Measurements from ENCODE around the gene TSPAN17. TPM values are rescaled to one million over a fixed set of nuclear protein-coding genes. Genes with fewer than 3 reads are reported as not detected.
"Not testable (repeated sequence)": the region's sequence is repeated elsewhere in the genome, so short reads cannot be mapped to it uniquely, and the experiment has no call there.

The TSPAN17 gene
- polyA plus RNA-seq, 2 of the 4 experiments (the other 2 are of a cell fraction), result 35.6 to 47.4 TPM

DNA sequence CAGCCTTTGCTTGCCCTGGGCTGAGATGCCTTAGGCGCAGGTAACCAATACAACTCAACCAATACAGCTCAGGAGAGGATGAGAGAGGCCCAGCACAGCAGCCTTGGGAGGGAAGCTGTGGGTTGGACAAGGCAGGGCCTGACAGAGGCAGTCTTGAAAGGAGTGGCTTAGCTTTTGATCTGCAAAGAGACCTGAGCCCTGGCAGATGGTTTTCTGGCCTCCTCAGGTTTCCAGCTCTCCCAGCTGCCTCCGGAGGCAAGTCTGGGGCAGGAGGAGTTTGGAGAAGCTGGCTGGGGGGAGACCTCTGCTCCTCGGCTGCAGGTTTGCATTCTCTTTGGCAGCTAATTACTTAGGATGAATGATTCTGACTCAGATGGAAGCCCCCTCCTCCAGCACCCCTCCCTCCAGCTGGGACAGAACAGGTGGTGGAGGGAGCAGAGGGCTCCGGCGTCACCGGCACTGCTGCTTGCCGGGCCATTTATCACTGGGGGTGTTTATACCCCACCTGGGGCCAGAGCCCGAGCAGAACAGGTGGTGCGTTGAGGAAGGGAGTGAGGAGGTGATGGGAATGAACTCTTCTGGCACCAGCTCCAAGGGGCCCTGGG is 50.8 kb downstream of the TSPAN17 start:
- no peak overlapping the region for H3K4me2 ChIP-seq
- CTCF ChIA-PET, result interaction anchor here (0.7 to 5.3 kb wide), 7 partner anchors 26 to 414 kb away, joined by 3 to 24 read pairs (median 3); no protein-coding TSS in a partner anchor
- no peak for TF ChIP-seq NFE2L2 (conservative IDR thresholded peaks at IDR 0.05; ENCODE audit: low read length)
- TF ChIP-seq RCOR1 (IDR thresholded peaks at IDR 0.05; ENCODE audit: low read depth, low read length), result no peak
- no peak for TF ChIP-seq ATOH8 (CRISPR knock-in tag; IDR thresholded peaks at IDR 0.05; ENCODE audit: low read depth)
- no peak for TF ChIP-seq RNF2 (IDR thresholded peaks at IDR 0.05; ENCODE audit: borderline replicate concordance, low read depth)
- TF ChIP-seq, protein P1, sequence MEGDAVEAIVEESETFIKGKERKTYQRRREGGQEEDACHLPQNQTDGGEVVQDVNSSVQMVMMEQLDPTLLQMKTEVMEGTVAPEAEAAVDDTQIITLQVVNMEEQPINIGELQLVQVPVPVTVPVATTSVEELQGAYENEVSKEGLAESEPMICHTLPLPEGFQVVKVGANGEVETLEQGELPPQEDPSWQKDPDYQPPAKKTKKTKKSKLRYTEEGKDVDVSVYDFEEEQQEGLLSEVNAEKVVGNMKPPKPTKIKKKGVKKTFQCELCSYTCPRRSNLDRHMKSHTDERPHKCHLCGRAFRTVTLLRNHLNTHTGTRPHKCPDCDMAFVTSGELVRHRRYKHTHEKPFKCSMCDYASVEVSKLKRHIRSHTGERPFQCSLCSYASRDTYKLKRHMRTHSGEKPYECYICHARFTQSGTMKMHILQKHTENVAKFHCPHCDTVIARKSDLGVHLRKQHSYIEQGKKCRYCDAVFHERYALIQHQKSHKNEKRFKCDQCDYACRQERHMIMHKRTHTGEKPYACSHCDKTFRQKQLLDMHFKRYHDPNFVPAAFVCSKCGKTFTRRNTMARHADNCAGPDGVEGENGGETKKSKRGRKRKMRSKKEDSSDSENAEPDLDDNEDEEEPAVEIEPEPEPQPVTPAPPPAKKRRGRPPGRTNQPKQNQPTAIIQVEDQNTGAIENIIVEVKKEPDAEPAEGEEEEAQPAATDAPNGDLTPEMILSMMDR (IDR thresholded peaks at IDR 0.05), result no peak
- WGBS (ENCODE audit: missing lambda C conversion rate), result 59% methylated on average over 8 of the region's 9 CpGs
- POLR2A ChIA-PET, result interaction anchor here (0.5 kb wide), 1 partner anchor 933 kb away, joined by 5 read pairs; no protein-coding TSS in a partner anchor
- FAIRE-seq (no peak), ATAC-seq (no peak; a peak in 1 of 6 replicates), DNase-seq (ENCODE audit: low read depth in 1 of 2, low spot score in 1 of 2) (no peak)
- no peaks in the 10 kb centered on the region; the same call in 2 of the 3 replicates for H3K4me1 ChIP-seq
- H3K9me3 ChIP-seq, result no peaks in the 10 kb centered on the region
- H3K27ac ChIP-seq, result no peak overlapping the region
- H3K4me3 ChIP-seq, result no peak overlapping the region

GRCh38 chr5:176699446-176699845 is 52.2 kb downstream of the TSPAN17 start:
- peak; percentile 47 for TF ChIP-seq ZC3H11A (IDR thresholded peaks at IDR 0.05)
- H3K9me3 ChIP-seq; POLR2A ChIA-PET; ATAC-seq; H3K27ac ChIP-seq; DNase-seq (ENCODE audit: low read depth in 1 of 2, low spot score in 1 of 2); H3K4me3 ChIP-seq; FAIRE-seq; H3K4me2 ChIP-seq; H3K4me1 ChIP-seq: not testable (repeated sequence)
- CTCF ChIA-PET, result interaction anchor here (0.6 to 5.3 kb wide), 12 partner anchors 9 to 414 kb away, joined by 3 to 24 read pairs (median 3); no protein-coding TSS in a partner anchor
- 85% methylated on average over 5 of the region's 5 CpGs for WGBS (ENCODE audit: missing lambda C conversion rate)

DNA sequence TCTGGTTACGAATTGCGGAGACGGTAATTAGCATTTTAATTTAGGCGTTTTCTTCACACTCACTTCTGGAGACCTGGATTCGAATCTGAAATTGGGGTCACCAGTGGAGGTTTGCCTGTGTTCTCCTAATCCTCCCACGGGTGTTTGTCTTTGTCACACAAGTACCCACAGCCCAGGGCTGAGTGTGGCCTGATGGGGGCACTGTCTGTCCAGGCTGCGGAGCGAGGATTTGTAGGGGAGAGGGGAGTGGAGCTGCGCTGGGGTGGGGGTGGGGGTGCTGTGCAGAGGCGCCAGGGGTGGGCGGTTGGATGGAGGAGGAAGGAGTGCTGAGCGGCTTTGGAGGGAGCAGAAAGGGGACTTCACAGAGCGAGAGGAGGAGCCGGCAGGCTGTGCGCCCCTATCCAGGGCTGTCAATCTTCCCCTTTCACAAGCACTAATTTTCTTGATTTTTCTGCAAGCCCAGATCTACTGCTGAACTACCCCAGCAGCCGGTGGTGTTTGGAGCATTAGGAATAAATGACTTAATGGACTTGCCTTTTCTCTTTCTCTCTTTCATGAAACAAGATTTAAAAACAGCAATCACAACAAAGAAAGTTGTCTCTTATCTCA is 53.1 kb downstream of the TSPAN17 start:
- no peak for TF ChIP-seq HOXB5 (CRISPR knock-in tag; IDR thresholded peaks at IDR 0.05)
- TF ChIP-seq RAD21 (conservative IDR thresholded peaks at IDR 0.05 in 1 of 2, IDR thresholded peaks at IDR 0.05 in 1 of 2), result peak; percentile 64 to 68
- TF ChIP-seq, protein P1 (IDR thresholded peaks at IDR 0.05), result peak; percentile 51
- TF ChIP-seq SMC3 (IDR thresholded peaks at IDR 0.05), result peak; percentile 52
- TF ChIP-seq HEYL (CRISPR knock-in tag; IDR thresholded peaks at IDR 0.05), result no peak
- H3K4me2 ChIP-seq, result no peak overlapping the region
- ChIA-PET POLR2A (no interaction called here), CTCF (interaction anchor here (0.6 to 5.3 kb wide), 22 partner anchors 10 to 413 kb away, joined by 3 to 24 read pairs (median 4); no protein-coding TSS in a partner anchor)
- 50% methylated on average over 11 of the region's 16 CpGs for WGBS (ENCODE audit: missing lambda C conversion rate)
- DNase-seq (ENCODE audit: low read depth in 1 of 2, low spot score in 1 of 2), result peak; percentile 24 to 34
- no peak overlapping the region for H3K4me3 ChIP-seq
- no peaks in the 10 kb centered on the region for H3K4me1 ChIP-seq
- H3K9me3 ChIP-seq, result no peaks in the 10 kb centered on the region
- FAIRE-seq, result no peak
- peak in 1 of 2 experiments; percentile 77; a peak in 3 of 6 replicates for ATAC-seq
- no peak overlapping the region for H3K27ac ChIP-seq
